Hematopoietic multipotent progenitor cell treated with erythropoietin and hydrocortisone succinate and interleukin-3 and kit ligand, for 4 days (in vitro differentiated cells): ENCODE results near the gene IL1F10.
A peak's percentile ranks its signal among the peaks of the same experiment; 100 is the strongest.

Experiments
- DNase-seq: peaks from one replicate; pipeline ENCODE4 v3.0.0-alpha.2; 2015

The IL1F10 gene

DNA sequence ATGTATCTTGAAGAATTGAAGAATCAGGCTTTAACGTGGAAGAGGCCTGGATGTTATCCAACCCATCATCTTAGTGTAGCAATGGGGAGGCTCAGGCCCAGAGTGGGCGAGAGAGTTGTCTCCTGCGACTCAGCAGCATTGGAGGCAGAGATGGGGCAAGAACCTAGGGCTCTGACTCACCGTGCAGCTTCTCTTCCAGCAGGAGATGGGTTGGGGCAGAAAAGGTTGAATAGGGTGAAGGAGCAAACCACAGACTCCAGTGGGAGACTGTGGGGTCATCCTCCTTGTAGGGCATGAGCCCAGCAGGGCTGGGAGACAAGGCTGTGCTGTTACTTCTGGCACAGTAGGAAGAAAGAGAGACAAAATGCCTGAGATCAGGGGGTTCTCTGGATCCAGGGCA is 7.4 kb upstream of the IL1F10 start:
- no peak for DNase-seq

GRCh38 chr2:113060796-113061195 is 7.0 kb upstream of the IL1F10 start:
- DNase-seq: no peak

GRCh38 chr2:113061241-113061640 is 6.5 kb upstream of the IL1F10 start:
- no peak for DNase-seq

- no peak for DNase-seq
Measured at GRCh38 chr2:113061896-113062770, 5.6 kb upstream of the IL1F10 start.

DNA sequence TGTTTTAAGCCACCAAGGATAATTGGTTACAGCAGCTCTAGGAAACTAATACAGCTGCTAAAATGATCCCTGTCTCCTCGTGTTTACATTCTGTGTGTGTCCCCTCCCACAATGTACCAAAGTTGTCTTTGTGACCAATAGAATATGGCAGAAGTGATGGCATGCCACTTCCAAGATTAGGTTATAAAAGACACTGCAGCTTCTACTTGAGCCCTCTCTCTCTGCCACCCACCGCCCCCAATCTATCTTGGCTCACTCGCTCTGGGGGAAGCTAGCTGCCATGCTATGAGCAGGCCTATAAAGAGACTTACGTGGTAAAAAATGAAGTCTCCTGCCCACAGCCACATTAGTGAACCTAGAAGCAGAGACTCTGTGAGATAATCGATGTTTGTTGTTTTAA is 3.5 kb upstream of the IL1F10 start:
- DNase-seq: no peak

- DNase-seq: no peak
Measured at GRCh38 chr2:113064898-113065297, 2.9 kb upstream of the IL1F10 start.

- DNase-seq: no peak
Measured at GRCh38 chr2:113068249-113068648, 479 bp downstream of the IL1F10 start.

DNA sequence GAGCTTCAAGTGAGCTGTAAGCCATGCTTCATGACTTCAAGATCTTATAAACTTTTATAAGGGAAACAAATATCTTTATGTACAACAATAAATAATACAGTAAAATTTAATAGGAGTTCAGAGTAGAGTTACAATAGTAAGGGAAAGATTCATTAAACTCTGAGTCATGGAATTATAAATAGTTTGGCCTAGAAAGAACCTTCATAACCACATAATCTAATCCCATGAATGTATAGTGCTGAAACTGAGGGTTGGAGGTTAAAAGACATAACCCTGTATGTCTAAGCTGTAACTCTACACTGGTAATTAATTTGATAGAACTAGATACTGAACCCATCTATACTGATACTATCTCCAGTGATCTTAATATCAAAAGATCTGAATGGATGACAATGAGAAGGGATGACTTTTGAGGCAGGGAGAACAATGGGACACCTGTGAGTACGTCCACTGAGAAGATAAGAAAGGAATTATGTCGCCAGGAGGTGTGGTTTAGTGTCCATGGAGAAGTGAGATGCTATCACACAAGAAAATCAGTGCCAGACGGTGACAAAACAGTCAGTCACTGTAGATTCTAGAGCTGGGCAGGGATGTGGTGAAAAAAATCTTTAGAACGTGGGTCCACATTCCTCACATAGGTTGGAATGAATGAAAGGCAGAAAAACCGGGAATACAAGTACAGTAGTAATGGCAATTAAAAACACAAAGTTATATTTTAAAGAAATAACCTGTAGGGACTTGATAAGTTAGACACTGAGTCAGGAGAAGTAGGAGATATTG is 1.1 kb downstream of the IL1F10 start:
- DNase-seq: no peak

- no peak for DNase-seq
Measured at GRCh38 chr2:113069676-113070605, 2.2 kb downstream of the IL1F10 start.

GRCh38 chr2:113070606-113070975 is 2.8 kb downstream of the IL1F10 start:
- no peak for DNase-seq

GRCh38 chr2:113072584-113072983 is 4.8 kb downstream of the IL1F10 start:
- no peak for DNase-seq

DNA sequence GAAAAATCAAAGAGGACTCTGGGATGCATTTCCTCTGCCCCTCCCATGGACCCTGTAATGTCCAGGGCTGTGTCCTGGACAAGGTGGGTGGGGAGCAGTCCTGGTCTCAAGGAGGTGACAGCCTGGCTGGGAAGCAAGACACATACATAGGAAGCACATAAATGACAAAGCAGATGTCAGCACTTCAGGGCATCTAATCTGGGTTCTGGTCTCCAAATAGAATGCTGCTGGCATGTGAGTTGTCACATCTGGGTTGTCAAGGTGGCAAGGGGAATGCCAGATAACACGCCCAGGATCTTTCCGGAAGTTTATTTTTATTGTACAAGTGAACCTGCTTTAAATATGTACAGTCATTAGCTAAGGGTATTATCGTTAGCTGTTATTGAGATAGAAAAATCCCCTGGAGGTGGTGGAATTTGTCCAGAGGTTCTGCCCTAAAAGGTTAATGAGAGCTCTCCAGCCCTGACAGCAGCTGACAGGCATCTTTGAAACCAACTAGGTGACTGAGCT is 5.6 kb downstream of the IL1F10 start:
- DNase-seq: no peak

DNA sequence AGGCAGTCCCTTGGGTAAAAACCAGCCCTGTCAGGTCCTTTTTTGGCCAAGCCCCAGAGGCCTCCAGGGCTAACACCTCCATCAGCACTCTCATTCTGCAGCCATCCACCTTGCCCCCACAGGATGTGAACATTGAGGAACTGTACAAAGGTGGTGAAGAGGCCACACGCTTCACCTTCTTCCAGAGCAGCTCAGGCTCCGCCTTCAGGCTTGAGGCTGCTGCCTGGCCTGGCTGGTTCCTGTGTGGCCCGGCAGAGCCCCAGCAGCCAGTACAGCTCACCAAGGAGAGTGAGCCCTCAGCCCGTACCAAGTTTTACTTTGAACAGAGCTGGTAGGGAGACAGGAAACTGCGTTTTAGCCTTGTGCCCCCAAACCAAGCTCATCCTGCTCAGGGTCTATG is 7.3 kb downstream of the IL1F10 start:
- DNase-seq: no peak

DNA sequence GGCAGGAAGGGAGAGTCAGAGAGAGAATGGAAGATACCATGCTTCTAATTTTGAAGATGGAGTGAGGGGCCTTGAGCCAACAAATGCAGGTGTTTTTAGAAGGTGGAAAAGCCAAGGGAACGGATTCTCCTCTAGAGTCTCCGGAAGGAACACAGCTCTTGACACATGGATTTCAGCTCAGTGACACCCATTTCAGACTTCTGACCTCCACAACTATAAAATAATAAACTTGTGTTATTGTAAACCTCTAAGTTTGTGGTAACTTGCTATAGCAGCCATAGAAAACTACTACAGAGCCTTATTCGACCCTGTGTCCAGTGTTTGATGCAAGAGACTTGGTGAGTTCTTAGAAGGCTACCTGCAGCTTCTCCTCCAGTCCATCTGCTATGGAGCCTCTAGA is 7.8 kb downstream of the IL1F10 start:
- no peak for DNase-seq

DNA sequence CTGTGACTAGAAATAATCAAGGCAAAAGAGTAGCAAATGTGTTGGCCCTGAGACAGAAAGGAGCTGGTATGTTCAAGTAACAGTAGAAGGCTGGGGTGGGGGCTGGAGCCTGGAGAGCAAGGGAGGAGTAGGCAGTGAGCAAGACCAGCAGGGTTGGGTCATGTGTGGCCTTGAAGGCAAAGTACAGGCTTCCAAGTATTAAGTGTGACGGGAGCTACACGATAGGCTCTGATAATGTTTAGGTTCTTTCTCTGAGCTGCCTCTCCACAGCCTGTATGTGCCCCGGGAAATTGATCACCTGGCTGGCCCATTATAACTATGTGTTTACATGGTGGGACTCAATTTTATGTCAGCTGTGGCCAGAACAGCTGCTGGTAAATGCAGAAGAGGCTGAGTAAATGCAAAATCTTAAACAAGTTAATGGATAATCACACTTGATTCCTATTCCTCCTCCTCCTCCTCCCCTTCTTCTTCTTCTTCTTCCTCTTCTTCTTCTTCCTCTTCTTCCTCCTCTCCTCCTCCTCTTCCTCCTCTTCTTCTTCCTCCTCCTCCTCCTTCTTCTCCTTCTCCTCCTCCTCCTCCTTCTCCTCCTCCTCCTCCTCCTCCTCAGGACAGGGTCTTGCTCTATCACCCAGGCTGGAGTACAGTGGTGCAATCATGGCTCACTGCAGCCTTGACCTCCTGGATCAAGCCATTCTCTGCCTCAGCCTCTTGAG is 9.3 kb downstream of the IL1F10 start:
- DNase-seq: no peak

DNA sequence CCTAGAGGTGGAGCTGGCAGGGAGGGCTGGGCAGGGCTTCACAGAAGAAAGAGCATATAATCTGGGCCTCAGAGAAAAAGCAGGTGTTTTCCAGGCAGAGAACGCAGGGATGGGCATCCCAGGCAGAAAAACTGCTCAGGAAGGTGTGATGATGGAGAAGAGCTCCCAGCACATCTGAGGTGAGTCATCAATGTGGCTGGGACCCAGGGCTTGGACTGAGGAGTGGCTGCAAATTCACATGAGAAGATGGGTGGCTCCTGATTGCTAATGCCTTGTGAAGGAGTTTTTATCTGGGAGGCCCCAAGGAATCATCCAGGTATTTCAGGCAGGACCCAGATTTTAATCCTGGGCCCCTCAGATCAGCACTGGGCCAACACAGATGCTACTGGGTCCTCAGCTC is 10.2 kb downstream of the IL1F10 start:
- no peak for DNase-seq

- DNase-seq: no peak
Measured at GRCh38 chr2:113078350-113078839, 10.6 kb downstream of the IL1F10 start.

GRCh38 chr2:113079131-113079530 is 11.4 kb downstream of the IL1F10 start:
- no peak for DNase-seq

DNA sequence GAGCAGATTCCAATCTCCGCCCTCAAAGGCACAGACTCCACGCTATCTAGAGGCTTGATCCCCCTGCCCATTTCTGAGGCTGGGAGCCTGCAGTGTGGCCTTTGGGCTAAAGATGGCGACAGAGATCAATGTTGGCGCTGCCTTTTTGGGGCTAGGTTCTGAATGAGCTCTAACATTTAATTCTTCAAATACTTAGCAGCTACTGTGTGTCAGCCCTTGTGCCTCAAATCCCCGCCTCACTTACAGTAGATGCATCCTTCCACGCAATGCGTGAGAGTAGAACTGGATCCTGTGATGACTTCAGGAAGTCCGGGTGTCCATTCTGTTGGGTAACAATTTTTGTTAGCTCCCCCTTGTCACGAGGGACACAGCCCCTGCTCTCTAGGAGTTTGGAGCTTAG is 12.4 kb downstream of the IL1F10 start:
- DNase-seq: peak; percentile 66

- DNase-seq: no peak
Measured at GRCh38 chr2:113081488-113082210, 13.9 kb downstream of the IL1F10 start.

GRCh38 chr2:113083296-113083695 is 15.5 kb downstream of the IL1F10 start:
- peak; percentile 3 for DNase-seq
